NT2/D1 (cell line): ENCODE data around the gene RAB31.

ENCODE experiments used
- DNase-seq: peaks from one replicate; pipeline ENCODE4 v3.0.0-alpha.2; 2011; ENCODE audit warnings: low read depth, low spot score
- H3K27me3 ChIP-seq: 2 replicates; pipeline ENCODE4 v1.6.0; 2011; ENCODE audit warnings: mild to moderate bottlenecking; ENCODE audit not compliant: insufficient read length, insufficient read depth
- H3K36me3 ChIP-seq: 2 replicates; pipeline ENCODE4 v1.6.1; 2011; ENCODE audit warnings: mild to moderate bottlenecking, low read length, mixed read lengths; ENCODE audit not compliant: insufficient read depth, insufficient read length
- H3K4me1 ChIP-seq: 2 replicates; pipeline ENCODE4 v1.5.1; 2011; ENCODE audit not compliant: insufficient read depth, insufficient read length
- H3K4me3 ChIP-seq: 2 replicates; pipeline ENCODE4 v1.5.1; 2011; ENCODE audit warnings: low read depth; ENCODE audit not compliant: insufficient read length
- H3K9ac ChIP-seq: 2 replicates; pipeline ENCODE4 v1.6.0; 2011; ENCODE audit warnings: low read depth; ENCODE audit not compliant: insufficient read length
- H3K9me3 ChIP-seq: 2 replicates; pipeline ENCODE4 v1.5.1; 2011; ENCODE audit warnings: mild to moderate bottlenecking, low read length; ENCODE audit not compliant: insufficient read depth
- SUZ12 ChIP-seq: IDR thresholded peaks from 2 replicates; pipeline ENCODE4 v1.6.1; 2011; ENCODE audit not compliant: insufficient read length, insufficient read depth; ENCODE audit errors: extremely low read depth
- YY1 ChIP-seq: IDR thresholded peaks from 2 replicates; pipeline ENCODE4 v1.6.1; 2011; ENCODE audit not compliant: insufficient read length, insufficient read depth
- ZNF274 ChIP-seq: IDR thresholded peaks from 2 replicates; pipeline ENCODE4 v1.6.1; 2011; ENCODE audit warnings: mild to moderate bottlenecking, low read depth, low read length

RAB31 gene, protein sequence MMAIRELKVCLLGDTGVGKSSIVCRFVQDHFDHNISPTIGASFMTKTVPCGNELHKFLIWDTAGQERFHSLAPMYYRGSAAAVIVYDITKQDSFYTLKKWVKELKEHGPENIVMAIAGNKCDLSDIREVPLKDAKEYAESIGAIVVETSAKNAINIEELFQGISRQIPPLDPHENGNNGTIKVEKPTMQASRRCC

DNA sequence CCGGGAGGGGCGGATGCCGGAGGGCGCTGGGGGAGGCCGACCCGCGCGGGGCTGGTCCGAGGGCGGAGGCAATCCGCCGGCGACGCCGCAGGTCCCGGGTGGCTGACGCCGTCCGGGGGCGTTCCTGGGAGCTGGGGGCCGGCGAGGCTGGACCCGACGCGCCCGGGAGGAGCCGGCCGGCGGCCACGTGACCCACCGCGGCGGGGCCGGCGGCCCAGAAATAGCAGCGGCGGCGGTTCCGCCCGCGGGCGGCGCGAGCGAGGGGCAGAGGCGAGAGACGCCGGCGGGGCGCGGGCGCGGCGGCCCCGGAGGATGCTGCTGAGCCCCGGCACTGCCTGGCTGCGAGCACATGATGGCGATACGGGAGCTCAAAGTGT is at the start of gene RAB31:
RAB31 (plus strand) TSS at position 245 of the 377 bp plus-strand sequence; CDS start at position 350, 105 bp downstream.
- Histone ChIP-seq H3K9ac (peak within 1 kb of the TSS; percentile 79), H3K4me3 (peak within 1 kb of the TSS; percentile 65), H3K4me1 (no peaks in the 10 kb centered on the region), H3K9me3 (no peaks in the 10 kb centered on the region), H3K27me3 (peaks cover 19% of the 10 kb centered on the region), H3K36me3 (peaks cover 14% of the 10 kb centered on the region)
- TF ChIP-seq ZNF274: no peak
- TF ChIP-seq SUZ12: no peak
- no peak for TF ChIP-seq YY1
- DNase-seq: no peak

DNA sequence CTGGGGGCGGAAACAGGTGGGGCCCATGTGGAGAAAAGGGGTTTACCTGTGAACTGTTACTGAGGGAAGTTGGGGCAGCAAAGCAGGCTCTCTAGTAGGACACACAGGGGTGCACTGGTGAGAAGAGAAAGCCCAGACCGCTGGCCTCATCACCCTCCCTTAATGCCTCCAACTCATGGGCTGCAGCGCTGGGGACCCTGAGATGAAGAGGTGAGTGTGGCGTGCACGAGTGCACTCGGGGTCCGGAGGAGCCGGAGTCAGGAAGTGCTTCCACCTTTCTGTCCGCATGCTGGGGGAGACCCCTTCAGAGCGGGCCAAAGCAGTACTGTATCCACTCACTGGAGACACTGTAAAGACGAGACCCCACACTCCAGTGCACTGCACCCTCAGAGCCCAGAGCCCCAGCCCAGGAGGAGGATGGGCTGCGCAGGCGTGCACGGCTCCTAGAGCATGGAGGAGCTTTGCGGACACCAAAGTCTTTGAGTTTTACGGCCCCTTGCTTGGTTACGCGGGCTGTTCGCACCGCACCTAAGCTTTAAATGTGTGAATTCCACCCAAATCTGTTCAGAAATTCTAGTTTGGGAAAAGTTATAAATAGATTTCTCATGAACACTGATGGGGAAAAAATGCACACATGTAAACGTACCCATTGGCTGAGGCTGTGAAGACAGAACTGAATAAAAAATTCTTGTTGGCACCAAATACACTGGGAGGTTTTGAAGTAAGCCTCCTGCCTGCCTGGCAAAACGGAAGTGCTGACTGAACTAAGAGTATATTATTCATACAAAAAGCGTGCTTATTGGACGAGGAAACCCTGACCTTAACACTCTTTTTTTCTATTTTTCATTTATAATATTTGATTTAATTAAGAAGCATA is 48.4 kb upstream of the RAB31 start:
- Histone ChIP-seq H3K4me3 (no peak overlapping the region), H3K9me3 (no peaks in the 10 kb centered on the region), H3K9ac (no peak overlapping the region), H3K4me1 (no peaks in the 10 kb centered on the region), H3K36me3 (no peaks in the 10 kb centered on the region), H3K27me3 (no peaks in the 10 kb centered on the region)
- no peak for DNase-seq
- TF ChIP-seq ZNF274: no peak
- no peak for TF ChIP-seq YY1
- TF ChIP-seq SUZ12: no peak

DNA sequence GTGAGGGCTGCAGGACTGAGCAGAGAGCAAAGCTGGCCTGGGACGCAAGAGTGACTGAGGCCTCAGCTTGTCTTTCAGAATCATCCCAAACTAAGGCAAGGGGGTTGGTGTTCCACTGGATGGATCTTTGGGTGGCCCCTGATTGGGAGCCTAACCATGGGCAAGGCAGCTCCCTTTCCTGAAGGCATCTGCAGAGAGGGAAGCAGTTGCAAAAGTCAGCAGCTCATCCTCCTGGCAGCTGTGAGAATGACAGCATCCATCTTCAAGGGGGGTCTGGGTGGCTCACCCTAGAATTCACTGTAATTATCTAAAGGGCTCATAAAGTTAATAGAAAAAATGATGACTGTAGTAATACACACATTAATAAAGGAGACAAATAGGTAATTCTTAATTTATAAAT is 46.5 kb upstream of the RAB31 start:
- H3K36me3 ChIP-seq: no peaks in the 10 kb centered on the region
- H3K4me1 ChIP-seq: no peaks in the 10 kb centered on the region
- DNase-seq: no peak
- no peaks in the 10 kb centered on the region for H3K27me3 ChIP-seq
- H3K9ac ChIP-seq: no peak overlapping the region
- no peak for TF ChIP-seq YY1
- no peak for TF ChIP-seq ZNF274
- TF ChIP-seq SUZ12: no peak
- no peaks in the 10 kb centered on the region for H3K9me3 ChIP-seq
- no peak overlapping the region for H3K4me3 ChIP-seq

DNA sequence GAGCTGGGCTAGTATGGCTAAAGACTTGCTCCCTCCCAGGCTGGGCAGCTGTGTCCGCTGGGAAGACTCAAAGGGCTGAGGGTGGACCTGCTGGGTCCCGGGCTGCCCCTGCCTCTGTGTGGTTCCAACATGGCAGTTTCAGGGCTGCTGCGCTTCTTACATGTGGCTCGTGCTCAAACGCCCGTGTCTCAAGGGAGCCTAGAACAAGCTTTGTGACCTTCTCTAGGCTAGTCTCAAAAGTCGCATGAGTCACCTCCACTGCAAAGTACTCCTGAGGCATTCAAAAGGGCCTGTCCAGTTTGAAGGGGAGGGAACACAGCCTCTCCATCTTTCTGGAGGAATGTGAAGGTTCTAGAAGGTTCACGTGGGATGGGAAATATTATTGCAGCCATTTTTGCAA is 44.7 kb upstream of the RAB31 start:
- Histone ChIP-seq H3K27me3 (no peaks in the 10 kb centered on the region), H3K4me1 (no peaks in the 10 kb centered on the region), H3K9ac (no peak overlapping the region), H3K4me3 (no peak overlapping the region), H3K36me3 (no peaks in the 10 kb centered on the region), H3K9me3 (no peaks in the 10 kb centered on the region)
- no peak for DNase-seq
- TF ChIP-seq YY1 (no peak), ZNF274 (no peak), SUZ12 (no peak)

DNA sequence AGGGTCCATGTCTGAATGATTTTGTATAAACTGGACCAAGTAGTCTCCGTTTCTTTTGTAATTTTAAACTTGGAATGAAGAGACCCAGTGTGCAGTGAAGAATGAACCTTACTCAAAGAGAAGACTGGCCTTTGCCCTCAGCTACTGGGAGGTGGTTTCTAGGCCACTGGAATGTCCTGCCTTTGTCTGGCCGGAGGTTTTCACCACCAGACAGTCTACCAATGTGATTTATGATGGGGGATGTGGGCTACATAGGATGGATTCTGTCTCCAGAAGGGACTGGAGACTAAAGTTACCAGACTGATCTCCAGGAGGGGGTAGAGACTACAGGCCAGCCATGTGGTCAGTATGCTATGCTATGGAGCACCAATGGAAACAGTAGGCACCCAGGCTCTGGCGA is 42.8 kb upstream of the RAB31 start:
- H3K36me3 ChIP-seq: no peaks in the 10 kb centered on the region
- TF ChIP-seq SUZ12 (no peak), ZNF274 (no peak), YY1 (no peak)
- H3K27me3 ChIP-seq: no peaks in the 10 kb centered on the region
- H3K9ac ChIP-seq: no peak overlapping the region
- no peaks in the 10 kb centered on the region for H3K9me3 ChIP-seq
- DNase-seq: no peak
- H3K4me1 ChIP-seq: no peaks in the 10 kb centered on the region
- H3K4me3 ChIP-seq: no peak overlapping the region

DNA sequence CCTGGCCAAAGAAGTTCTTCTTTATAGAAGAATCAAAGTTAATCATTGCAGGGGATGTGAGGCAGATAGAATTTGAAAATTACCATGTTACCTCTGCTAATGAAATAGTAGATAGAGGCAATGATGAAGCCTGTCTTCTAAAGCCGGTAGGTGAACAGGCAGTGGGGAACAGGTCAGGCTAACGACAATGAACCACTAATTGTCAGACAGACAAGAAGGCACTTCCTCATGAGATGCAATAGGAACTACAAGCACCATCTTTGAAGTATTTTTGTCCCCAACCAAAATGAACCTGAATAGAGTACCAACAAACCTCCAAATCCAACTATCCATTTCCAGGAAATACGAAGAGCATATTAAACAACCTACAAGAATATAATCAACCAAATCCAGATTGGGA is 41.6 kb upstream of the RAB31 start:
- H3K4me3 ChIP-seq: no peak overlapping the region
- no peak for DNase-seq
- no peaks in the 10 kb centered on the region for H3K4me1 ChIP-seq
- H3K9ac ChIP-seq: no peak overlapping the region
- no peaks in the 10 kb centered on the region for H3K27me3 ChIP-seq
- no peaks in the 10 kb centered on the region for H3K36me3 ChIP-seq
- no peaks in the 10 kb centered on the region for H3K9me3 ChIP-seq
- TF ChIP-seq ZNF274 (no peak), SUZ12 (no peak), YY1 (no peak)

DNA sequence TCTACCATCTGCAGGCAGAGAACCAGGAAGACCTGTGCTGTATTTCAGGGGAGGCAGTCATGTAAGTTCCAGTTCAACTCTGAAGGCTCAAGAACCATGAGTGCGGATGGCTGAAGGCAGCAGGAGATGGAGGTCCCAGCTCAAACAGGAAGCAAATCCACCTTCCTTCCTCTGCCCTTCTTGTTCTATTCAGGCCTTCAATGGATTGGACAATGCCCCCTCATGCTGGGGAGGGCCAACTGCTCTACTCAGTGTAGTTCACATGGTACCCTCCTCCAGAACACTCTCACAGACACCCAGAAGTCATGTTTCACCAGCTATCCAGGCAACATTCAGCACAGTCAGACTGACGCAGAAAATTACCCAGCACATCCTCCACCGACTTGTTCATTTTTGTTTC is 39.1 kb upstream of the RAB31 start:
- Histone ChIP-seq H3K9me3 (no peaks in the 10 kb centered on the region), H3K36me3 (no peaks in the 10 kb centered on the region), H3K4me3 (no peak overlapping the region), H3K4me1 (no peaks in the 10 kb centered on the region), H3K27me3 (no peaks in the 10 kb centered on the region), H3K9ac (no peak overlapping the region)
- TF ChIP-seq YY1: no peak
- no peak for TF ChIP-seq SUZ12
- no peak for TF ChIP-seq ZNF274
- DNase-seq: no peak
